Measurements from ENCODE around the gene CALHM6. TPM values are rescaled to one million over a fixed set of nuclear protein-coding genes. Genes with fewer than 3 reads are reported as not detected.

CALHM6 gene
- total and polyA plus RNA-seq, 9 of the 15 experiments (the other 6 are each of a cell fraction or from before 2014, with no cell fraction given), result 0.24 TPM; not detected in 8

- no peak overlapping the region for H3K27ac ChIP-seq (ENCODE audit: extremely low read depth, low read depth, low read length)
- H3K9ac ChIP-seq (ENCODE audit: insufficient read depth in 1 of 2, low read depth in 2 of 2, low read length in 2 of 2), result no peak overlapping the region
- intact Hi-C loops (cut with micrococcal nuclease) (no loop called here), in situ Hi-C loops (cut with MboI) (no loop called here)
- no peak for DNase-seq (ENCODE audit: extremely low read depth in 1 of 4, low spot score in 3 of 4)
- no peaks in the 10 kb centered on the region for H3K9me3 ChIP-seq (replicated peaks; ENCODE audit: control insufficient read depth, insufficient read depth, low read depth, low read length)
- no peaks in the 10 kb centered on the region for H3K79me2 ChIP-seq (ENCODE audit: control insufficient read depth, insufficient read depth, low read length)
- peaks cover 0 to 6% of the 10 kb centered on the region in 2 experiments; a peak in 1 of 5 replicates for H3K27me3 ChIP-seq (ENCODE audit: control insufficient read depth in 2 of 2, insufficient read depth in 2 of 2, low read length in 2 of 2)
- no peak overlapping the region for H3K4me2 ChIP-seq (ENCODE audit: insufficient read depth, low read length)
- no peak overlapping the region for H3K4me3 ChIP-seq
- no peaks in the 10 kb centered on the region for H4K20me1 ChIP-seq (replicated peaks; ENCODE audit: control insufficient read depth, insufficient read depth, low read length)
- ChIA-PET CTCF (ENCODE audit: low intra/inter-chr PET ratio) (no interaction called here), POLR2A (no interaction called here)
- no TSS peak for BruUV-seq (replicated peaks)
- no peak overlapping the region for H2AFZ ChIP-seq (ENCODE audit: low read depth, low read length)
- FAIRE-seq, result no peak
- no peaks in the 10 kb centered on the region for H3K36me3 ChIP-seq (ENCODE audit: control insufficient read depth, insufficient read depth, low read length)
- no peak for ATAC-seq
- no peaks in the 10 kb centered on the region for H3K9me1 ChIP-seq (ENCODE audit: control insufficient read depth, insufficient read depth, low read length)
- 0% methylated on average over 4 of the region's 4 CpGs for WGBS (ENCODE audit: insufficient coverage, low coverage, missing lambda C conversion rate)
- peaks cover 0 to 8% of the 10 kb centered on the region in 2 experiments; a peak in 1 of 5 replicates for H3K4me1 ChIP-seq (replicated peaks in 1 of 2; ENCODE audit: control insufficient read depth in 2 of 2, insufficient read depth in 2 of 2, low read length in 2 of 2)
- TF ChIP-seq SP1 (CRISPR knock-in tag; IDR thresholded peaks at IDR 0.05), result no peak
- TF ChIP-seq ZNF140 (CRISPR knock-in tag; IDR thresholded peaks at IDR 0.05), result no peak
- no peak for TF ChIP-seq ZNF444 (CRISPR knock-in tag; IDR thresholded peaks at IDR 0.05)
These were observed 1.2 kb upstream of the CALHM6 start for GRCh38 chr6:116459927-116460326.

- H3K79me2 ChIP-seq (ENCODE audit: control insufficient read depth, insufficient read depth, low read length), result no peaks in the 10 kb centered on the region
- H3K9ac ChIP-seq (ENCODE audit: insufficient read depth in 1 of 2, low read depth in 2 of 2, low read length in 2 of 2), result no peak overlapping the region
- no peak overlapping the region for H3K4me2 ChIP-seq (ENCODE audit: insufficient read depth, low read length)
- 56% methylated on average over 49 of the region's 84 CpGs for WGBS (ENCODE audit: insufficient coverage, low coverage, missing lambda C conversion rate)
- BruUV-seq (replicated peaks), result no TSS peak
- FAIRE-seq (no peak), ATAC-seq (no peak), DNase-seq (ENCODE audit: extremely low read depth in 1 of 4, low spot score in 3 of 4) (no peak)
- intact Hi-C loops (cut with micrococcal nuclease) (no loop called here), in situ Hi-C loops (cut with MboI) (no loop called here)
- peaks cover 7 to 8% of the 10 kb centered on the region in 2 experiments; a peak in 3 of 5 replicates for H3K4me1 ChIP-seq (replicated peaks in 1 of 2; ENCODE audit: control insufficient read depth in 2 of 2, insufficient read depth in 2 of 2, low read length in 2 of 2)
- ChIA-PET CTCF (ENCODE audit: low intra/inter-chr PET ratio) (no interaction called here), POLR2A (interaction anchor here (0.6 kb wide), 1 partner anchor 386 kb away, joined by 3 read pairs; no protein-coding TSS in a partner anchor)
- no peak overlapping the region for H3K4me3 ChIP-seq
- no peaks in the 10 kb centered on the region for H4K20me1 ChIP-seq (replicated peaks; ENCODE audit: control insufficient read depth, insufficient read depth, low read length)
- no peaks in the 10 kb centered on the region for H3K9me1 ChIP-seq (ENCODE audit: control insufficient read depth, insufficient read depth, low read length)
- H3K27me3 ChIP-seq (ENCODE audit: control insufficient read depth in 2 of 2, insufficient read depth in 2 of 2, low read length in 2 of 2), result peaks cover 0 to 6% of the 10 kb centered on the region in 2 experiments; a peak in 1 of 5 replicates
- no peaks in the 10 kb centered on the region for H3K9me3 ChIP-seq (replicated peaks; ENCODE audit: control insufficient read depth, insufficient read depth, low read depth, low read length)
- no peaks in the 10 kb centered on the region for H3K36me3 ChIP-seq (ENCODE audit: control insufficient read depth, insufficient read depth, low read length)
- H3K27ac ChIP-seq (ENCODE audit: extremely low read depth, low read depth, low read length), result no peak overlapping the region
- no peak overlapping the region for H2AFZ ChIP-seq (ENCODE audit: low read depth, low read length)
- TF ChIP-seq E2F6 (IDR thresholded peaks at IDR 0.05; ENCODE audit: borderline replicate concordance in 1 of 2, extremely low read depth in 1 of 2, insufficient read depth in 1 of 2, insufficient read length in 1 of 2, low read depth in 1 of 2, low read length in 1 of 2, poor library complexity in 1 of 2, severe bottlenecking in 1 of 2), result peak in 1 of 2 experiments; percentile 40
- peak; percentile 62 for TF ChIP-seq HNRNPLL (IDR thresholded peaks at IDR 0.05; ENCODE audit: low read depth, low read length, poor library complexity, severe bottlenecking)
- TF ChIP-seq ZBTB33 (CRISPR knock-in tag; IDR thresholded peaks at IDR 0.05), result peak; percentile 77
- TF ChIP-seq SP2 (IDR thresholded peaks at IDR 0.05; ENCODE audit: extremely low read depth, low read depth, low read length, poor library complexity, severe bottlenecking), result no peak
These were observed 1.0 kb downstream of the CALHM6 start for GRCh38 chr6:116461932-116462885.
